ENCODE measurements around the gene PA2G4.

The PA2G4 gene

DNA sequence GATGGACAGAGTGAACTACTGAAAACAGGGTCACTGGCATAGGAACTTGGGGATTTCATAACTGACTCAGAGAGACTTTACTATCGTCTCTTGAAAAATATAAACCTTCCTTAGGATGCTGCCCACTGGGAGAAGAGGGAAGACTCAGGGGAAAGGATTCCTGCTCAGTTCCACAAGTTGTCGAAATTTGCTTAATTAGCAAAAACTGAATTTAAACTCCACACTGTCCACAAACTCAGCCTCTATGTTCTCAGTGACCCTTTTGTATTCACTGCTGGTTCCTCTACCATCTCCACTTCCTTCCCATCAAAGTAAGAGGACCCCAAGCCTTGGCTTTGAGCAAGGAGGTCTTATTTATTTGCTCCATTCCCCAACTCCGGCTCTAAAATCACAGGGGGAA, 40.9 kb downstream of the PA2G4 start:
- Histone ChIP-seq H3K9me3 (ENCODE audit: control insufficient read depth in 1 of 2, low read length in 2 of 2) (no peaks in the 10 kb centered on the region), H3K4me1 (ENCODE audit: control insufficient read depth in 1 of 2, insufficient read depth in 2 of 2, low read length in 2 of 2) (peaks cover 0 to 21% of the 10 kb centered on the region in 2 donors), H3K36me3 (ENCODE audit: control insufficient read depth in 1 of 2, insufficient read depth in 2 of 2, low read length in 2 of 2) (peaks cover 30 to 43% of the 10 kb centered on the region in 2 donors), H3K4me3 (ENCODE audit: low read depth in 1 of 2, low read length in 2 of 2) (no peak overlapping the region), H3K27ac (ENCODE audit: low read length) (no peak overlapping the region), H3K27me3 (ENCODE audit: low read depth, low read length) (no peaks in the 10 kb centered on the region)

DNA sequence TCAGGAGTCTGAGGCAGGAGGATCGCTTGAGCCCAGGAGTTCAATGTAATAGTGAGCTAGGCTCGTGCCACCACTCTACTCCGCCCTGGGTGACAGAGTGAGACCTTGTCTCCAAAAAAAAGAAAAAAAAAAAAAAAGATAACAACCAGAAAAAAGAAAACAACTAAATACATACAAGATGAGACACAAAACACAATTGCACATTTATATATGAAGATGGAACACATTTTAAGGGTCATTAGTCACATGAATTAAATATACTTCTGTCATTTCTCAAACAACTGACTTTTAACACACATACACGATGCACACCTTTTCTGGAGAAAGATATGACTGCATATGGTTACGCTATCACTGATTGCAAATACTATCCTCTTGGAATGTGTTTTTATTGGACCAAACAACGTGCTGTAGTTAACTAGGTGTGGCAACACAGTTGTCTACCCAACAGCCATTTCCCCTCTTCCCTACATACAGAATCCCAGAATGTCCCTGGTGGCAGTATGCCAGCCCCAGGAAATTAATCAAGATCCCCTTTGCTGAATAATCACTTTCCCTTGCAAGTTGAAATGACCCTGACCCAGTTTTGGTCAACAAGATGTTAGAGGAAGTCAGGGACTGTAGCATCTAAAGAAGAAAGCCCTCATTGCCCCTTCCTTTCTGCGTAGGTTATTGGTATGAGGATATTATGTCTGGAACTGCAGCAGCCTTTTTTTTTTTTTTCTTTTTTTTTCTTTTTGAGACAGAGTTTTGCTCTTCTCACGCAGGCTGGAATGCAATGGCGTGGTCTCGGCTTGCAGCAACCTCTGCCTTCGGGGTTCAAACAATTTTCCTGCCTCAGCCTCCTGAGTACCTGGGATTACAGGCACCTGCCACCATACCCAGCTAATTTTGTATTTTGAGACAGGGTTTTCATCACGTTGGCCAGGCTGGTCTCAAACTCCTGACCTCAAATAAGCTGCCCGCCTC, 42.4 kb downstream of the PA2G4 start:
- H3K27ac ChIP-seq (ENCODE audit: low read length) = no peak overlapping the region
- H3K27me3 ChIP-seq (ENCODE audit: low read depth, low read length) = no peaks in the 10 kb centered on the region
- H3K4me1 ChIP-seq (ENCODE audit: control insufficient read depth in 1 of 2, insufficient read depth in 2 of 2, low read length in 2 of 2) = peaks cover 6 to 29% of the 10 kb centered on the region in 2 donors
- H3K9me3 ChIP-seq (ENCODE audit: control insufficient read depth in 1 of 2, low read length in 2 of 2) = no peaks in the 10 kb centered on the region
- no peak overlapping the region for H3K4me3 ChIP-seq (ENCODE audit: low read depth in 1 of 2, low read length in 2 of 2)
- H3K36me3 ChIP-seq (ENCODE audit: control insufficient read depth in 1 of 2, insufficient read depth in 2 of 2, low read length in 2 of 2) = peaks cover 21 to 34% of the 10 kb centered on the region in 2 donors

DNA sequence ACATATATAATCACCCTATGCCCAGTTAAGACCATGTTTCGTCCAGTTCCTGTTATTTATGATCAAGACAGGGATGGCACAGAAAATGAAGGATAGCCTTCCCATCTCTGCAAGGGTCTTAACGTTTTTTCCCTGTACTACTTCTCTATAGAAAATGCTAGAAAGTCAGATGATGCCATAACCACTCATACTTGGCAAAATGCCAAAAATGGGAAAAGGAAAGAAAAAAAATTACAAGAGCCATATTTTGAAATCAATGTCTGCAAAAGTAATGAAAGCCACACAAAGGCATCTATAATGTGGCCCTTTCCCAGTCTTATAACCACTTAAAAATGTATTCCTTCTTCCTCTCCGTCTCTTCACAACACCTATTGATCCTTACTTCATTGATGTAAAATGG, 46.2 kb downstream of the PA2G4 start:
- no peak overlapping the region for H3K27ac ChIP-seq (ENCODE audit: low read length)
- no peaks in the 10 kb centered on the region for H3K36me3 ChIP-seq (ENCODE audit: control insufficient read depth in 1 of 2, insufficient read depth in 2 of 2, low read length in 2 of 2)
- no peaks in the 10 kb centered on the region for H3K27me3 ChIP-seq (ENCODE audit: low read depth, low read length)
- H3K4me3 ChIP-seq (ENCODE audit: low read depth in 1 of 2, low read length in 2 of 2) = no peak overlapping the region
- no peaks in the 10 kb centered on the region for H3K9me3 ChIP-seq (ENCODE audit: control insufficient read depth in 1 of 2, low read length in 2 of 2)
- H3K4me1 ChIP-seq (ENCODE audit: control insufficient read depth in 1 of 2, insufficient read depth in 2 of 2, low read length in 2 of 2) = peaks cover 16 to 31% of the 10 kb centered on the region in 2 donors

DNA sequence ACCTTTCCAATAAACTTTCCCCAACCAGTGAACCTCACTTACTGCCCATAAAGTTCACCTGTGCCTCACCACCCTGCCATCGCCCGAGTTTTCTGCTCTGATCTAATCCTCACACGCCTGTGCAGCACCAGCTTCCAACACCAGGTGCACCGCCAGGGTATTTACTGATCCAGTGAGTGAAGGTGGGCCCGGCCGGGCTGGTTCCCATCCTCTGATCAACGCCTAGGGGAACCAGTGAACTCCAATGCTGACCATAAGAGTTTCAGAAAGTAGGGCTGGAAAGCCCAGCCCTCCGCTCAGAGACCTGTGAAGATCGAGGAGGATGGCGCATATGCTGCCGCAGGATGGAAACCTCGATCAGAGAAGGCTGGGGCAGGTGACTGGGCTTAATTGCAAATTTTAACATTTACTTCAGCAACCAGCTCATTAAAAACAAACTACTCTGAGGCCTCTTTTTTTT, 47.3 kb downstream of the PA2G4 start:
- H3K4me1 ChIP-seq (ENCODE audit: control insufficient read depth in 1 of 2, insufficient read depth in 2 of 2, low read length in 2 of 2) = peaks cover 16 to 26% of the 10 kb centered on the region in 2 donors
- H3K27ac ChIP-seq (ENCODE audit: low read length) = peak overlapping the region; percentile 93
- no peaks in the 10 kb centered on the region for H3K36me3 ChIP-seq (ENCODE audit: control insufficient read depth in 1 of 2, insufficient read depth in 2 of 2, low read length in 2 of 2)
- peak overlapping the region; percentile 69 to 75 for H3K4me3 ChIP-seq (ENCODE audit: low read depth in 1 of 2, low read length in 2 of 2)
- no peaks in the 10 kb centered on the region for H3K27me3 ChIP-seq (ENCODE audit: low read depth, low read length)
- no peaks in the 10 kb centered on the region for H3K9me3 ChIP-seq (ENCODE audit: control insufficient read depth in 1 of 2, low read length in 2 of 2)

DNA sequence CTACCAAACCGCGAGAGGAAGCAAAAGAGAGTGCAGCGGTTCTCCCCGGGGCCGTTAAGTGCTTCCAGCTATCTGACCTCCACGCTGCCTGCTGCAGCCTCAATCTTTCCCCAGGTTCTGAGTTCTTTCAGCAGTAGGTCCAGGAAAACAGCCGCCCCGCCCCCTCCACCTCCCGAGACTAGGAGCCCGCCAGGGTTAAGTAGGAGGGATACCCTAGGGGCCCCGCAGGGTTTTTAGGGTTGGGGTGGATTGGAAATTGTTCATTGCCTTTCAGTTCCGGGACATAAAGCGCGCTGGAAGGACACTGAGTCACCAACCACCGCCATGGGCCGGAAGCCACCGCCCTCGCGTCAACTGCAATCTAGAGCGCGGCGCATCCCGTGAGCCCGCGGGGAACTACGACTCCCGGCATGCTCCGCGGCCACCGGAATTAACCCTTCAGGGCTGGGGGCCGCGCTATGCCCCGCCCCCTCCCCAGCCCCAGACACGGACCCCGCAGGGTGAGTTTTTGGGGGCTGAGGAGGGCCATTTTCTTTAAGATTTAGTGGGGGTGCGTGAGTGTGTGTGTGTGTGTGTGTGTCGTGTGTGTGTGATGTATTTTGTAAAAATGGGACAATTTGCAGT, 47.9 kb downstream of the PA2G4 start, which contains the start of gene MYL6B:
MYL6B (plus strand) TSS at position 456 of the 624 bp plus-strand sequence. CDS start 1,332 bp downstream, outside the sequence.
- peaks cover 16 to 22% of the 10 kb centered on the region in 2 donors for H3K4me1 ChIP-seq (ENCODE audit: control insufficient read depth in 1 of 2, insufficient read depth in 2 of 2, low read length in 2 of 2)
- peak within 1 kb of the TSS; percentile 69 to 75 for H3K4me3 ChIP-seq (ENCODE audit: low read depth in 1 of 2, low read length in 2 of 2)
- H3K27me3 ChIP-seq (ENCODE audit: low read depth, low read length) = no peaks in the 10 kb centered on the region
- peak within 1 kb of the TSS; percentile 93 for H3K27ac ChIP-seq (ENCODE audit: low read length)
- no peaks in the 10 kb centered on the region for H3K36me3 ChIP-seq (ENCODE audit: control insufficient read depth in 1 of 2, insufficient read depth in 2 of 2, low read length in 2 of 2)
- no peaks in the 10 kb centered on the region for H3K9me3 ChIP-seq (ENCODE audit: control insufficient read depth in 1 of 2, low read length in 2 of 2)

DNA sequence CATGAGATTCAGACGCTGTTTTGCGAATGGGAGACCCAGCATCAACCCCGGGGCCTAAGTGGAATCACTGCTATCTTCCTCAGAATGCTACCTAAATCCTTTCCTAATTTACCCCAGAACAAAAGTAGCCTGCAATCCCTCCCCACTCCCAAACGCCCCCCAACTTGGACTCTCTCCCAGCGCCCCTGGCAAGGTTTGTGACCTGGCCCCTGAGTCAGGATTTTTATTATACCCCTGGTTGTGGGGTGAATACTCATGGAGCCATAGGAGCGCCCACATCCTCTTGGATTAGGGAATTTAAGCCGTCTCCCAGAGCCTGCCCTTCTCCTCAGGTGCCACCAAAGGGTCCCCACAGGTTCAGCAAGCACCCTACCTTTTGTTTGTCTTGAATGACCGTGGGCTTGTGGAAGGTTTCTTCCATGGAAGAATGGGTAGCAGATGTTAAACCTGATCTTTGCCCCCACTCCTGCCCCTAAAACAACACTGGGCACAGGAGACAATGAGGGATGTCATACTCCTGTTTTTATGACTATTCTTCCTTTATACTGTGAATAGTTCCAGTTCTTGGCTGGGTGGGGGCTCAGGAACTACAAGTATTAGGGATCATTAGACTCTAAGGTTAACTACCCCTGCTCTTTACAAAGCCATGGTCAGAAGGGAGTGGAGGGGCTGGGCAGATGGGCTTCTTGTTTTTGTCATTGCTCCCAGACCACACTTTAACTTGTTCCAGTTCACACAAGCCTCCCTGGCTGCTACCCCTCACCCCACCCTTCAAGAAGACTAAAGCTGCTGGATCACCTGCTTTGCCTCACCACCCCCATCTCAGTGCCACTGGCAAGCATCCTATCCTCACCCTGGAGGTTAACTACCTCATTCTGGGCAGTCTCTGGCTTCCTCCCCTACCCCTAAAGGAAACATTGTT, 48.7 kb downstream of the PA2G4 start:
- H3K36me3 ChIP-seq (ENCODE audit: control insufficient read depth in 1 of 2, insufficient read depth in 2 of 2, low read length in 2 of 2) = no peaks in the 10 kb centered on the region
- no peaks in the 10 kb centered on the region for H3K9me3 ChIP-seq (ENCODE audit: control insufficient read depth in 1 of 2, low read length in 2 of 2)
- H3K27ac ChIP-seq (ENCODE audit: low read length) = peak overlapping the region; percentile 40
- H3K27me3 ChIP-seq (ENCODE audit: low read depth, low read length) = no peaks in the 10 kb centered on the region
- H3K4me1 ChIP-seq (ENCODE audit: control insufficient read depth in 1 of 2, insufficient read depth in 2 of 2, low read length in 2 of 2) = peaks cover 16 to 20% of the 10 kb centered on the region in 2 donors
- H3K4me3 ChIP-seq (ENCODE audit: low read depth in 1 of 2, low read length in 2 of 2) = peak overlapping the region; percentile 69 to 75

DNA sequence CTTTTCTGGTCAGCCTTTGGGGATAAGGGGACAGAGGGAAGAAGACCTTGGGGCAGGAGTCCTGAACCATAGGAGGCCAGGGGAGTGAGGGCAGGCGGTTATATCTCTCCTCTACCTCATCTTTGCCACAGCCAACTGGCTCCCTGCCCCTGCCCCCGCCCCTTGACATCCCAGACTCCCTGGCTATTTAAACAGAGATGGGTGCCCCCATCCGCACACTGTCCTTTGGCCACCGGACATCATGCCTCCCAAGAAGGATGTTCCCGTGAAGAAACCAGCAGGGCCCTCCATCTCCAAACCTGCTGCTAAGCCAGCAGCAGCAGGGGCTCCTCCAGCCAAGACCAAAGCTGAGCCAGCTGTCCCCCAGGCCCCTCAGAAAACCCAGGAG, 49.3 kb downstream of the PA2G4 start:
- Histone ChIP-seq H3K9me3 (ENCODE audit: control insufficient read depth in 1 of 2, low read length in 2 of 2) (no peaks in the 10 kb centered on the region), H3K36me3 (ENCODE audit: control insufficient read depth in 1 of 2, insufficient read depth in 2 of 2, low read length in 2 of 2) (no peaks in the 10 kb centered on the region), H3K4me1 (ENCODE audit: control insufficient read depth in 1 of 2, insufficient read depth in 2 of 2, low read length in 2 of 2) (peaks cover 16 to 20% of the 10 kb centered on the region in 2 donors), H3K27ac (ENCODE audit: low read length) (no peak overlapping the region), H3K4me3 (ENCODE audit: low read depth in 1 of 2, low read length in 2 of 2) (peak overlapping the region in 1 of 2 donors; percentile 75), H3K27me3 (ENCODE audit: low read depth, low read length) (no peaks in the 10 kb centered on the region)

DNA sequence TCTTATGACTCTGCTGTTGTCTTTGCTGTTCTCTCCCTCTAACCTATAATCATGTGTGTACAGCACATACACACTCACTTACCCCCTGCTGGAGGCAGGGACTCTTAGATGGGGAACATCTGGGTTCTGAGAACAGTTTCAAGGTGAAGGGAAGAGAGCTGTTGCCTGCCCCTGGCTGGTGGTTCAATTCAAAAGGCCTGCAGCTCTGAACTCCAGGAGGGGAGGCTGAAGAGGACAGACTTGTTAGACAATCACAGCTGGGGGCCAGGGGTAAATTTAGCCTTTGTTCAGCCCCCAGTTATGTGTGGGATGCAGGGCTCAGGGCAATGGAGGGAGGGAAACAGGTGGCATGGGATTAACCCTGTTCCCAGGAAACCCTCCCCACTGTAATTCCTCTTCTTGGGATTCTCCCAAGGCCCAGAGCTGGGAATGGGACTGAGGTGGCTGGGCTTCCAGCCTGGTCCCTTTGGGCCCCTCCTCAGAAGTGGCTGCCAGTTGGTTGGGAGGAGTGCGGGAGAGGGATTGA, 50.0 kb downstream of the PA2G4 start:
- Histone ChIP-seq H3K36me3 (ENCODE audit: control insufficient read depth in 1 of 2, insufficient read depth in 2 of 2, low read length in 2 of 2) (no peaks in the 10 kb centered on the region), H3K4me1 (ENCODE audit: control insufficient read depth in 1 of 2, insufficient read depth in 2 of 2, low read length in 2 of 2) (peaks cover 16 to 21% of the 10 kb centered on the region in 2 donors), H3K4me3 (ENCODE audit: low read depth in 1 of 2, low read length in 2 of 2) (no peak overlapping the region), H3K9me3 (ENCODE audit: control insufficient read depth in 1 of 2, low read length in 2 of 2) (no peaks in the 10 kb centered on the region), H3K27ac (ENCODE audit: low read length) (no peak overlapping the region), H3K27me3 (ENCODE audit: low read depth, low read length) (no peaks in the 10 kb centered on the region)

DNA sequence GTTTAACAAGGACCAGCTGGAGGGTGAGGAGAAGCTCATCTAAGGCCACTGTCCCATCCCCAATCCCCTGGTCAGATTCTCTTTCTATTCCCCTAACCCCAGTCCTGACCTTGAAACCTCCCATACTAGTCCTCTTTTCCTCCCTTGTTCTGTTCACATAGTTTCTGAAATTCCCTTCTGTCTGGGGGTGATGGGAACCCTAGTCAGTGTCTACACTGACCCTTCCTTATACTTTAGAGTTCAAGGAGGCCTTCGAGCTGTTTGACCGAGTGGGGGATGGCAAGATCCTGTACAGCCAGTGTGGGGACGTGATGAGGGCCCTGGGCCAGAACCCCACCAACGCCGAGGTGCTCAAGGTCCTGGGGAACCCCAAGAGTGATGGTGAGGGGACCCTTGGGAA, 50.5 kb downstream of the PA2G4 start:
- peaks cover 4 to 5% of the 10 kb centered on the region in 2 donors for H3K36me3 ChIP-seq (ENCODE audit: control insufficient read depth in 1 of 2, insufficient read depth in 2 of 2, low read length in 2 of 2)
- no peaks in the 10 kb centered on the region for H3K27me3 ChIP-seq (ENCODE audit: low read depth, low read length)
- no peak overlapping the region for H3K27ac ChIP-seq (ENCODE audit: low read length)
- no peak overlapping the region for H3K4me3 ChIP-seq (ENCODE audit: low read depth in 1 of 2, low read length in 2 of 2)
- peaks cover 16 to 26% of the 10 kb centered on the region in 2 donors for H3K4me1 ChIP-seq (ENCODE audit: control insufficient read depth in 1 of 2, insufficient read depth in 2 of 2, low read length in 2 of 2)
- H3K9me3 ChIP-seq (ENCODE audit: control insufficient read depth in 1 of 2, low read length in 2 of 2) = no peaks in the 10 kb centered on the region

DNA sequence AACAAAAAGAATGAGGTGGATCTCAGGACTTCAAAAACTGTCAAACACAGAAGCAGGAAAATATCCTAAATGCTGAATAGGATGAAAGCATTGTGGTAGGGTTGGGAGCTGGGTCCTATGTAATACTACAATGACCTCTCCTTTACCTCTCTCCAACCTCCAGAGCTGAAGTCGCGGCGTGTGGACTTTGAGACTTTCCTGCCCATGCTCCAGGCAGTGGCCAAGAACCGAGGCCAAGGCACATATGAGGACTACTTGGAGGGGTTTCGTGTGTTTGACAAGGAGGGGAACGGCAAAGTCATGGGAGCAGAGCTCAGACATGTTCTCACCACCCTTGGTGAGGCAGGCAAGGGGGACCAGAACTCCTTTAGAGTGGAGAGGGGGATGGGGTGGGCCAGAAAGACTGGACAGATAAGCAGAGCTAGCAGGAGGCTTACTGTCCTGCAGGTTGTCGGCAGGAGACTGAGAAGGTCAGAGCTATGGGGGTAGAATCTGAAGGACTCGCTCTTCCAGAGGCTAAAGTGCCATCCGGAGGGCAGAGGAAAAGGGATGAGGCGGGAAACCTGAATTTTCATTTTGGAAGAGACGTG, 51.0 kb downstream of the PA2G4 start:
- H3K4me3 ChIP-seq (ENCODE audit: low read depth in 1 of 2, low read length in 2 of 2) = no peak overlapping the region
- H3K27ac ChIP-seq (ENCODE audit: low read length) = no peak overlapping the region
- no peaks in the 10 kb centered on the region for H3K9me3 ChIP-seq (ENCODE audit: control insufficient read depth in 1 of 2, low read length in 2 of 2)
- no peaks in the 10 kb centered on the region for H3K27me3 ChIP-seq (ENCODE audit: low read depth, low read length)
- H3K36me3 ChIP-seq (ENCODE audit: control insufficient read depth in 1 of 2, insufficient read depth in 2 of 2, low read length in 2 of 2) = peaks cover 10% of the 10 kb centered on the region in 2 donors
- H3K4me1 ChIP-seq (ENCODE audit: control insufficient read depth in 1 of 2, insufficient read depth in 2 of 2, low read length in 2 of 2) = peaks cover 17 to 30% of the 10 kb centered on the region in 2 donors
